ENCODE measurements around the gene ATP5MC2. TPM values are rescaled to one million over a fixed set of nuclear protein-coding genes. Genes with fewer than 3 reads are reported as not detected.

Gene ATP5MC2
- total RNA-seq, 4 donors from 2014 or later: 194 to 295 (median 245) TPM

- no peak for ATAC-seq (ENCODE audit: low FRiP score)
- DNase-seq (ENCODE audit: low spot score): no peak
- TF ChIP-seq CTCF (IDR thresholded peaks at IDR 0.05): no peak
Observed at GRCh38 chr12:53713516-53713915, 37.6 kb upstream of the ATP5MC2 start.

GRCh38 chr12:53712059-53712643 lies 36.3 kb upstream of the ATP5MC2 start:
- TF ChIP-seq CTCF (IDR thresholded peaks at IDR 0.05): no peak
- ATAC-seq (ENCODE audit: low FRiP score) (no peak), DNase-seq (ENCODE audit: low spot score) (no peak)

GRCh38 chr12:53710091-53710490 lies 34.2 kb upstream of the ATP5MC2 start:
- ATAC-seq (ENCODE audit: low FRiP score) (no peak), DNase-seq (ENCODE audit: low spot score) (no peak)
- no peak for TF ChIP-seq CTCF (IDR thresholded peaks at IDR 0.05)

- no peak for TF ChIP-seq CTCF (IDR thresholded peaks at IDR 0.05)
- DNase-seq (ENCODE audit: low spot score): no peak
- no peak for ATAC-seq (ENCODE audit: low FRiP score)
Observed at GRCh38 chr12:53709671-53710070, 33.8 kb upstream of the ATP5MC2 start.

GRCh38 chr12:53706080-53706479 lies 30.2 kb upstream of the ATP5MC2 start:
- no peak for TF ChIP-seq CTCF (IDR thresholded peaks at IDR 0.05)
- no peak for DNase-seq (ENCODE audit: low spot score)
- ATAC-seq (ENCODE audit: low FRiP score): no peak

- ATAC-seq (ENCODE audit: low FRiP score) (no peak), DNase-seq (ENCODE audit: low spot score) (no peak)
- TF ChIP-seq CTCF (IDR thresholded peaks at IDR 0.05): no peak
Observed at GRCh38 chr12:53703756-53704155, 27.9 kb upstream of the ATP5MC2 start.

- peak in 1 of 3 donors; percentile 64 for TF ChIP-seq CTCF (IDR thresholded peaks at IDR 0.05)
- ATAC-seq (ENCODE audit: low FRiP score): peak; percentile 70
- DNase-seq (ENCODE audit: low spot score): peak; percentile 69
Observed at GRCh38 chr12:53701518-53702264, 25.8 kb upstream of the ATP5MC2 start.

All from omental fat pad (tissue), 4 donors.